NCI-H82 treated with DMSO at 0.1 percent for 48 hours (cell line): ENCODE results near the gene COBLL1.
"Not testable (repeated sequence)": the region's sequence is repeated elsewhere in the genome, so short reads cannot be mapped to it uniquely, and the experiment has no call there.

Source experiments
- DNase-seq: peaks from one replicate; lab custom pipeline; 2025; ENCODE audit not compliant: unreplicated experiment; lab: John Stamatoyannopoulos, UW

Gene COBLL1

GRCh38 chr2:164761737-164762460 lies 79.7 kb downstream of the COBLL1 start:
- no peak for DNase-seq

- DNase-seq: not testable (repeated sequence)
These were observed 80.4 kb downstream of the COBLL1 start for GRCh38 chr2:164761201-164761600.

- DNase-seq: no peak
These were observed 81.4 kb downstream of the COBLL1 start for GRCh38 chr2:164760179-164760578.

- DNase-seq: no peak
These were observed 83.5 kb downstream of the COBLL1 start for GRCh38 chr2:164757934-164758695.

GRCh38 chr2:164756773-164757172 lies 84.8 kb downstream of the COBLL1 start:
- DNase-seq: no peak

GRCh38 chr2:164755952-164756351 lies 85.7 kb downstream of the COBLL1 start:
- no peak for DNase-seq

GRCh38 chr2:164754157-164755093 lies 87.2 kb downstream of the COBLL1 start:
- no peak for DNase-seq

- no peak for DNase-seq
These were observed 88.7 kb downstream of the COBLL1 start for GRCh38 chr2:164752956-164753355.

- DNase-seq: peak; percentile 94
These were observed 93.7 kb downstream of the COBLL1 start for GRCh38 chr2:164747783-164748433.

GRCh38 chr2:164747140-164747539 lies 94.5 kb downstream of the COBLL1 start:
- no peak for DNase-seq

- peak; percentile 53 for DNase-seq
These were observed 94.9 kb downstream of the COBLL1 start for GRCh38 chr2:164746713-164747112.

GRCh38 chr2:164745012-164745797 lies 96.4 kb downstream of the COBLL1 start:
- DNase-seq: no peak

- DNase-seq: no peak
These were observed 98.8 kb downstream of the COBLL1 start for GRCh38 chr2:164742738-164743317.

- no peak for DNase-seq
These were observed 101.7 kb downstream of the COBLL1 start for GRCh38 chr2:164739966-164740365.

- DNase-seq: peak; percentile 74
These were observed 104.0 kb downstream of the COBLL1 start for GRCh38 chr2:164737612-164738081.

GRCh38 chr2:164735309-164735919 lies 106.2 kb downstream of the COBLL1 start:
- no peak for DNase-seq

- no peak for DNase-seq
These were observed 107.4 kb downstream of the COBLL1 start for GRCh38 chr2:164734196-164734595.

- DNase-seq: no peak
These were observed 116.1 kb downstream of the COBLL1 start for GRCh38 chr2:164725542-164725941.
